Ovary (tissue), 3 donors: ENCODE measurements around the gene KEAP1.

Source experiments
- CTCF ChIP-seq, 3 donors: fragments of 450-650 bp in 2 of 3; fragments of 200-600 bp in 1 of 3; IDR thresholded peaks; one replicate each; pipeline versions ENCODE4 v1.5.1 to v1.8.0; 2016 to 2022; ENCODE audit warnings: antibody characterized with exemption in 3 of 3, mild to moderate bottlenecking in 1 of 3
- POLR2A ChIP-seq: fragments of 450-650 bp; IDR thresholded peaks from one replicate; pipeline ENCODE4 v1.6.1; 2017; ENCODE audit warnings: antibody characterized with exemption, mild to moderate bottlenecking, moderate library complexity
- donor health status: DM: no; HTN: no; CAD: no.

DNA sequence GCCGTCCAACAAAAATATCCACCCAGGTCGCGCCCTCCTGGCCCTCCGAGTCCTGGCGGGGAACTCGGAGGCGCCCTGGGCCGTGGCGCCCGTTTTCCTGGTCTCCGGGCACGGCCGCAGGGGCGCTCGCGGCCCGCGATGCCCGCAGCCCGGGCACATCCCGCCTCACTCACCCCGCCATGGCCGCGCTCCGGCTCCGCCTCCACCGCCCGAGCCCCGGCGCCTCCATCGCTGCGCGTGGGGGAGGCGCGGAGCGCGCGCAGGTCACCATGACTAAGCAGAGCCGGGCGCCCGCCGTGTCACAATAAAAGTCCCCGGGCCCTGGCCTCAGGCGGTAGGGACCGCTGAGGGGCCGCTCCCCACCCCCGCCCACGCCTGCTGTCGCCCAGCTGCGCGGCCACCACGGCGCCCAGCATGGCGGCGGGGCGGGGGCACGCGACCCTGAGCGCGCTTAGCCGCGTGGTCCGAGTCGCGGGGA lies 593 bp downstream of the KEAP1 start:
- TF ChIP-seq POLR2A (peak; percentile 61), CTCF (IDR thresholded peaks at IDR 0.05) (peak in 1 of 3 donors; percentile 24)
